SK-N-SH (cell line): ENCODE data around the gene KBTBD13. TPM values are rescaled to one million over a fixed set of nuclear protein-coding genes. Genes with fewer than 3 reads are reported as not detected.

Source experiments
- CTCF ChIA-PET: fragments of 300-600, 350-600 bp; formaldehyde crosslinking; extraction: SDS; loops from one replicate; lab custom pipeline; 2021; lab: Yijun Ruan, JAX
- POLR2A ChIA-PET: fragments of 350-600 bp; sonication (Branson Sonifier 250); formaldehyde crosslinking; extraction: SDS; loops from one replicate; lab custom pipeline; 2020; ENCODE audit warnings: antibody characterized with exemption, inconsistent platforms; lab: Yijun Ruan, JAX
- DNase-seq: peaks from one replicate; pipeline ENCODE4 v3.0.0; 2012
- H2AFZ ChIP-seq: fragments of 200-600 bp; sonication (generic); 2 replicates; pipeline ENCODE4 v1.8.1; 2016; ENCODE audit warnings: antibody characterized with exemption, mild to moderate bottlenecking, low read depth
- H3F3A ChIP-seq: fragments of 200-600 bp; sonication (generic); replicated peaks from 2 replicates; pipeline ENCODE3; 2016; ENCODE audit warnings: antibody characterized with exemption, mild to moderate bottlenecking; ENCODE audit not compliant: insufficient read depth
- H3K27ac ChIP-seq, 2 experiments: fragments of 200-500 bp in 1 of 2; fragments of 200-600 bp in 1 of 2; sonication (Bioruptor generic) in 1 of 2; sonication (generic), shearing (Covaris generic) in 1 of 2; 2 replicates each; pipeline versions ENCODE4 v1.5.1 to v1.6.1; 2014 to 2016; ENCODE audit warnings: low read depth in 2 of 2, inconsistent platforms in 1 of 2, low read length in 1 of 2, mild to moderate bottlenecking in 1 of 2, mixed read lengths in 1 of 2
- H3K27me3 ChIP-seq: fragments of 200-600 bp; sonication (generic), shearing (Covaris generic); 2 replicates; pipeline ENCODE4 v1.6.1; 2016; ENCODE audit warnings: mixed run types; ENCODE audit not compliant: insufficient read depth
- H3K36me3 ChIP-seq, 2 experiments: fragments of 200-500 bp in 1 of 2; fragments of 200-600 bp in 1 of 2; sonication (Bioruptor generic) in 1 of 2; sonication (generic) in 1 of 2; replicated peaks in 1 of 2; 2 replicates each; pipeline versions ENCODE3 to v1.5.1; 2014 to 2016; ENCODE audit warnings: low read length in 1 of 2, mild to moderate bottlenecking in 1 of 2; ENCODE audit not compliant: insufficient read depth in 2 of 2, control insufficient read depth in 1 of 2
- H3K4me1 ChIP-seq, 2 experiments: fragments of 200-500 bp in 1 of 2; fragments of 200-600 bp in 1 of 2; sonication (Bioruptor generic) in 1 of 2; sonication (generic), shearing (Covaris generic) in 1 of 2; 2 replicates each; pipeline versions ENCODE4 v1.5.1 to v1.6.1; 2014 to 2016; ENCODE audit warnings: low read depth in 1 of 2, low read length in 1 of 2, mixed run types in 1 of 2; ENCODE audit not compliant: insufficient read depth in 2 of 2, control insufficient read depth in 1 of 2
- H3K4me2 ChIP-seq: fragments of 200-600 bp; sonication (generic), shearing (Covaris generic); 2 replicates; pipeline ENCODE4 v1.6.1; 2017; ENCODE audit warnings: mixed run types
- H3K4me3 ChIP-seq, 2 experiments: fragments of 200-500 bp in 1 of 2; fragments of 200-600 bp in 1 of 2; sonication (Bioruptor generic) in 1 of 2; sonication (generic), shearing (Covaris generic) in 1 of 2; 2 replicates each; pipeline versions ENCODE4 v1.5.1 to v1.8.1; 2014 to 2016; ENCODE audit warnings: low read depth in 2 of 2, inconsistent platforms in 1 of 2, low read length in 1 of 2, mild to moderate bottlenecking in 1 of 2, mixed read lengths in 1 of 2, moderate library complexity in 1 of 2
- H3K79me2 ChIP-seq: fragments of 200-600 bp; sonication (generic); 2 replicates; pipeline ENCODE4 v1.8.1; 2017; ENCODE audit warnings: mild to moderate bottlenecking; ENCODE audit not compliant: insufficient read depth
- H3K9ac ChIP-seq: fragments of 200-600 bp; sonication (generic); 2 replicates; pipeline ENCODE4 v1.6.1; 2017; ENCODE audit warnings: mixed run types
- H3K9me2 ChIP-seq: fragments of 200-600 bp; sonication (generic); 2 replicates; pipeline ENCODE4 v1.6.1; 2017; ENCODE audit warnings: mixed run types
- H3K9me3 ChIP-seq: fragments of 200-600 bp; sonication (generic); 2 replicates; pipeline ENCODE4 v1.6.1; 2017; ENCODE audit warnings: mixed run types, mild to moderate bottlenecking, moderate library complexity
- H4K20me1 ChIP-seq: fragments of 200-600 bp; sonication (generic); 2 replicates; pipeline ENCODE4 v1.6.1; 2017; ENCODE audit warnings: mild to moderate bottlenecking, mixed run types; ENCODE audit not compliant: insufficient read depth
- ELF1 ChIP-seq: IDR thresholded peaks from 2 replicates; pipeline ENCODE4 v1.4.0; 2012
- EP300 ChIP-seq, 2 experiments: IDR thresholded peaks; 2 replicates each; pipeline versions ENCODE4 v1.4.0 to v1.6.1; 2012; ENCODE audit warnings: borderline replicate concordance in 1 of 2, low read depth in 1 of 2, low read length in 1 of 2
- EZH2phosphoT487 ChIP-seq: fragments of 200-600 bp; sonication (generic); IDR thresholded peaks from 2 replicates; pipeline ENCODE4 v1.6.1; 2017; ENCODE audit warnings: low read depth, mixed run types, mild to moderate bottlenecking, antibody characterized with exemption, moderate library complexity, borderline replicate concordance
- FOXM1 ChIP-seq: IDR thresholded peaks from 2 replicates; pipeline ENCODE4 v1.4.0; 2012; ENCODE audit warnings: low read depth, mild to moderate bottlenecking
- MEF2A ChIP-seq: IDR thresholded peaks from 2 replicates; pipeline ENCODE4 v1.4.0; 2012; ENCODE audit warnings: low read depth, borderline replicate concordance
- NFIC ChIP-seq: IDR thresholded peaks from 2 replicates; pipeline ENCODE4 v1.4.0; 2012; ENCODE audit warnings: borderline replicate concordance
- NRF1 ChIP-seq: IDR thresholded peaks from 2 replicates; pipeline ENCODE4 v1.6.1; 2012; ENCODE audit warnings: low read depth, mild to moderate bottlenecking, low read length
- POLR2AphosphoS5 ChIP-seq: IDR thresholded peaks from 2 replicates; pipeline ENCODE4 v1.6.1; 2012; ENCODE audit warnings: low read depth, low read length
- RCOR1 ChIP-seq: fragments of 150-350 bp; IDR thresholded peaks from 2 replicates; pipeline ENCODE4 v1.6.1; 2017; ENCODE audit warnings: antibody characterized with exemption, low read length
- RXRA ChIP-seq: IDR thresholded peaks from 2 replicates; pipeline ENCODE4 v1.4.0; 2012; ENCODE audit warnings: low read depth, mild to moderate bottlenecking, borderline replicate concordance
- SIN3A ChIP-seq: IDR thresholded peaks from 2 replicates; pipeline ENCODE4 v1.6.1; 2012; ENCODE audit warnings: low read depth, mild to moderate bottlenecking, low read length, moderate library complexity, borderline replicate concordance
- TCF12 ChIP-seq: IDR thresholded peaks from 2 replicates; pipeline ENCODE4 v1.4.0; 2012
- TEAD4 ChIP-seq: IDR thresholded peaks from 2 replicates; pipeline ENCODE4 v1.4.0; 2012; ENCODE audit warnings: mild to moderate bottlenecking, borderline replicate concordance; ENCODE audit not compliant: insufficient read depth
- YY1 ChIP-seq: IDR thresholded peaks from 2 replicates; pipeline ENCODE4 v1.4.0; 2012; ENCODE audit warnings: low read depth, mild to moderate bottlenecking
- WGBS: methylation state at CpG from one replicate; pipeline ENCODE4 v1.1.6; 2017; ENCODE audit warnings: low lambda C conversion rate; 5-methylcytosine and 5-hydroxymethylcytosine counted together
- polyA plus RNA-seq, 3 experiments: library from polyadenylated mRNA; depleted of rRNA; stranded (reverse); fragments of >200 nt; gene quantifications; 2 replicates each; pipeline ENCODE4 v1.2.3, GENCODE V29; 2012
- TF ChIP-seq, protein P1 (sequence below): IDR thresholded peaks from 2 replicates; pipeline ENCODE4 v1.4.0; 2012; ENCODE audit warnings: low read depth
- TF ChIP-seq, protein P2 (sequence below): IDR thresholded peaks from 2 replicates; pipeline ENCODE4; 2012
- TF ChIP-seq, protein P3 (sequence below): IDR thresholded peaks from 2 replicates; pipeline ENCODE4 v1.4.0; 2012; ENCODE audit warnings: low read depth, borderline replicate concordance

The KBTBD13 gene
- polyA plus RNA-seq, 1 of the 3 experiments (the other 2 are of a cell fraction): not detected

DNA sequence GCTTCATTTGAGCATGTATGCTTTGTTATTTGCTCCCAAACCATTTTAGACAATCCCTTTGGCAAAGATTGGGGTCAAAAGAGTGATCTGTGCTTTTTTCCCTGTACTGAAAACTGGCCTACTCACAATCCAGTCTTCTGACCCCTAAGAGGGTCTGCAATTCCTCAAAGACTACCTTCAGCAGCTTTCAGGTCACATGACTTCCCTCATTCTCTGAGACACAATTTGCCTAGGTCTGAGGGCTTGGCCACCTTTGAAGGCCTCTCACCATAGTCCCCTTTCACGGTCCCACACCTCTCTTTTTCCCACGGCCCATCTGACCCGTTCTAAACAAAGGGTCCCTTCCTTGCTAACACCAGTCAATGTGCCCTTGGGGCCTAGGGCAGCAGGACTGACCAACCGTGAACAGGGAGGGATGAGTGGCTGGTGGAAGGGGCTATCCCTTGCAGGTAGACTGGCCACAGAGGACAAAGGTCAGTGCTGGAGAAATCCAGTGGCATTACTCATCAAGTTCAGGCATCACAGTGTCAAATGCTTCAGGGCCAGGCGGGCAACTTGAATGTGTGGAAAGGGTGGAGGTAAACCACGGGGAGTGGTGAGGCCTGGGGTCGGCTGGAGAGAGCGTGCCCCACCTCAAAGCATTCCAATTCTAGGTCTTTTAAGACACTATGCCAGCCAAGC lies 19.5 kb upstream of the KBTBD13 start (continued):
- no peak for TF ChIP-seq RXRA
- TF ChIP-seq TEAD4: no peak
- no peak for TF ChIP-seq FOXM1
- TF ChIP-seq TCF12: no peak
- TF ChIP-seq, all 33 proteins: peak for 0

DNA sequence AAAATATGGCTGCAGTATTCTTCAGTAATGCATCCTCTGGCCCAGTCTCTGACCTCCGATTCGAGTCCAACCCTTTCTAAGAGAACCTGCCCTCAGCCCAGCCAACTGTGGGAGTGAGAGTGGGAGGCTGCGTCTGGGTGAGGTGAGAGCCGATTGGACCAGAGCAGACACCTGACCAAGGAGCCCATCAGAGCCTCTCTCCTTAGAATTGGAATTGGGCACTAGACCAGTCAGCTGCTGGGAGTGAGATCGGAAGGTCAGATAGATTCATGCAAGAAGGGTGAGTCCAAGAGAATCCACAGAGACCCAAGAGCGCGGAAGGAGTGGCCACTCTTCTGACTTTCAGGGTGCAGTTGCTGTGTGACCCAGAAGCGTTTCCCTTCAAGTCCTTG lies 19.0 kb upstream of the KBTBD13 start:
- Histone ChIP-seq H3K4me2 (no peak overlapping the region), H3K9ac (no peak overlapping the region), H3K4me3 (no peak overlapping the region), H4K20me1 (no peaks in the 10 kb centered on the region), H3K9me2 (no peaks in the 10 kb centered on the region), H2AFZ (no peak overlapping the region), H3K27me3 (no peaks in the 10 kb centered on the region), H3K9me3 (no peaks in the 10 kb centered on the region), H3K27ac (no peak overlapping the region), H3K36me3 (no peaks in the 10 kb centered on the region), H3F3A (no peaks in the 10 kb centered on the region), H3K79me2 (no peaks in the 10 kb centered on the region), H3K4me1 (peaks cover 0 to 4% of the 10 kb centered on the region in 2 experiments; a peak in 1 of 4 replicates)
- DNase-seq: peak; percentile 11
- 95% methylated on average over 7 of the region's 8 CpGs for WGBS
- POLR2A ChIA-PET: no interaction called here
- CTCF ChIA-PET: interaction anchor here (1.3 to 9.3 kb wide), 5 partner anchors 8 to 44 kb away, joined by 4 to 109 read pairs (median 88); partner anchors contain the start of genes KBTBD13 and RASL12
- TF ChIP-seq NRF1 (no peak), MEF2A (no peak), YY1 (no peak), ELF1 (no peak), RXRA (no peak), POLR2AphosphoS5 (no peak), FOXM1 (no peak), NFIC (no peak), TEAD4 (no peak), RCOR1 (no peak), EP300 (IDR thresholded peaks at IDR 0.05; ENCODE audit: borderline replicate concordance in 1 of 2, low read depth in 1 of 2, low read length in 1 of 2) (no peak)
- TF ChIP-seq, protein P1, sequence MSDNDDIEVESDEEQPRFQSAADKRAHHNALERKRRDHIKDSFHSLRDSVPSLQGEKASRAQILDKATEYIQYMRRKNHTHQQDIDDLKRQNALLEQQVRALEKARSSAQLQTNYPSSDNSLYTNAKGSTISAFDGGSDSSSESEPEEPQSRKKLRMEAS: no peak

DNA sequence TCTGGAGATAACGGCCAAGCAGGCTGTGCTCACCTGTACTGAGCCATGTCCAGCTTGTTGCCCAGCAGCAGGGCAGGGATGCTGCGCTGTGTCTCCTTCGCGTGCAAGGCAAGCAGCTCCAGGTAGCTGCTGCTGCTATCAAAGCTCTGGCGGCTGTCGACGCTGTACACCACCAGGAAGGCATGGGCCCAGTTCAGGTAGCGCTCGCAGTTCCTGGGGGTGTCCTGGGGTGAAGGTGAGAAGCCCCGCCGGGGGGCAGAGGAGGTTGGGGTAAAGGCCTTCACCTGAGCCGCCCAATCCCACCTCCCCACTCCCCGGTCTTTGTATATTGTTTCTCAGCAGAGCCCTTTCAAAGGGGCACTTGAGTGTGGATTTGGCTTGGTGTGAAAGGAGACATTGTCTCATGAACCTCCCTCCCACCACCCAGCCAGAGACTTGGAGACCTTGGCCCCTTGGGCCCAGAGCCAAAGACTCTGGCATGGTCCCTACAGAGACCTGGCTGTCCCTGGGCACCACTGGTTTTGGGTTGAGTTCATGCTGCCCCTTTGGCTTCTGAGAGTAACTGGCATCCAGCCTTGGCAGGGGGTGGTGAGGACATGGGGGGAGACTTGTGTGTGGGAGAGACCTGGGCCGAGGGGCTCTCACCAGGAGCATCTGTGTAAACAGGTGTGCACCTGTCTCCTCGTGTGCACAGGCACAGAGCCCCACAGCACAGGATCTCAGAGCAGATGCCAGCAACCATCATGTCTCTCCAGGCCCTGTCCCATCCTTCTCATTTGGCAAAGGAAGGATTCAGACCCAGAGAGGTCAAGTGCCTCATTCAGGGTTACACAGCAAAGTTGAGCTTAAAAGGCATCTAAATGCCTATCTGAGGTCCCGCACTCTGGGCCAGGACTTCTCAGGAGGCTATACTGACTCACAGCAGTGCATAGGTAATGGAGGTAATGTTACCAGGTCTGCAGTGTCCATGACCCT lies 17.9 kb upstream of the KBTBD13 start:
- peak; percentile 4 for DNase-seq
- 78% methylated on average over 10 of the region's 16 CpGs for WGBS
- Histone ChIP-seq H4K20me1 (no peaks in the 10 kb centered on the region), H3K27ac (no peak overlapping the region), H3K4me1 (peaks cover 0 to 4% of the 10 kb centered on the region in 2 experiments; a peak in 1 of 4 replicates), H3K9me2 (no peaks in the 10 kb centered on the region), H2AFZ (no peak overlapping the region), H3K79me2 (no peaks in the 10 kb centered on the region), H3K4me3 (no peak overlapping the region), H3K27me3 (no peaks in the 10 kb centered on the region), H3K4me2 (no peak overlapping the region), H3F3A (no peaks in the 10 kb centered on the region), H3K36me3 (no peaks in the 10 kb centered on the region), H3K9me3 (no peaks in the 10 kb centered on the region), H3K9ac (no peak overlapping the region)
- TF ChIP-seq, protein P2, sequence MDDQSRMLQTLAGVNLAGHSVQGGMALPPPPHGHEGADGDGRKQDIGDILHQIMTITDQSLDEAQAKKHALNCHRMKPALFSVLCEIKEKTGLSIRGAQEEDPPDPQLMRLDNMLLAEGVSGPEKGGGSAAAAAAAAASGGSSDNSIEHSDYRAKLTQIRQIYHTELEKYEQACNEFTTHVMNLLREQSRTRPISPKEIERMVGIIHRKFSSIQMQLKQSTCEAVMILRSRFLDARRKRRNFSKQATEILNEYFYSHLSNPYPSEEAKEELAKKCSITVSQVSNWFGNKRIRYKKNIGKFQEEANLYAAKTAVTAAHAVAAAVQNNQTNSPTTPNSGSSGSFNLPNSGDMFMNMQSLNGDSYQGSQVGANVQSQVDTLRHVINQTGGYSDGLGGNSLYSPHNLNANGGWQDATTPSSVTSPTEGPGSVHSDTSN: no peak
- no peak for TF ChIP-seq EZH2phosphoT487
- TF ChIP-seq SIN3A: no peak
- TF ChIP-seq, protein P3, sequence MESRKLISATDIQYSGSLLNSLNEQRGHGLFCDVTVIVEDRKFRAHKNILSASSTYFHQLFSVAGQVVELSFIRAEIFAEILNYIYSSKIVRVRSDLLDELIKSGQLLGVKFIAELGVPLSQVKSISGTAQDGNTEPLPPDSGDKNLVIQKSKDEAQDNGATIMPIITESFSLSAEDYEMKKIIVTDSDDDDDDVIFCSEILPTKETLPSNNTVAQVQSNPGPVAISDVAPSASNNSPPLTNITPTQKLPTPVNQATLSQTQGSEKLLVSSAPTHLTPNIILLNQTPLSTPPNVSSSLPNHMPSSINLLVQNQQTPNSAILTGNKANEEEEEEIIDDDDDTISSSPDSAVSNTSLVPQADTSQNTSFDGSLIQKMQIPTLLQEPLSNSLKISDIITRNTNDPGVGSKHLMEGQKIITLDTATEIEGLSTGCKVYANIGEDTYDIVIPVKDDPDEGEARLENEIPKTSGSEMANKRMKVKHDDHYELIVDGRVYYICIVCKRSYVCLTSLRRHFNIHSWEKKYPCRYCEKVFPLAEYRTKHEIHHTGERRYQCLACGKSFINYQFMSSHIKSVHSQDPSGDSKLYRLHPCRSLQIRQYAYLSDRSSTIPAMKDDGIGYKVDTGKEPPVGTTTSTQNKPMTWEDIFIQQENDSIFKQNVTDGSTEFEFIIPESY: no peak
- POLR2A ChIA-PET: no interaction called here
- CTCF ChIA-PET: interaction anchor here (1.1 to 2.3 kb wide), 4 partner anchors 19 to 42 kb away, joined by 3 to 6 read pairs (median 5); no protein-coding TSS in a partner anchor
